Ascending aorta (tissue), 2 donors: ENCODE data around the gene NOTCH1. TPM values are rescaled to one million over a fixed set of nuclear protein-coding genes. Genes with fewer than 3 reads are reported as not detected.
A peak's percentile ranks its signal among the peaks of the same experiment; 100 is the strongest.

ENCODE experiments used
- DNase-seq, 2 donors: peaks; one replicate each; pipeline ENCODE4 v3.0.0-alpha.2; 2019; ENCODE audit warnings: low spot score in 2 of 2
- H3K27ac ChIP-seq, 2 donors: fragments of 200-600 bp; sonication (generic); one replicate each; pipeline ENCODE4 v1.5.1; 2016 to 2017; ENCODE audit warnings: mild to moderate bottlenecking in 1 of 2
- H3K27me3 ChIP-seq: fragments of 200-600 bp; sonication (generic); one replicate; pipeline ENCODE4 v1.5.1; 2017
- H3K36me3 ChIP-seq, 2 donors: fragments of 200-600 bp; sonication (generic); one replicate each; pipeline ENCODE4 v1.5.1; 2016
- H3K4me1 ChIP-seq, 2 donors: fragments of 200-600 bp; sonication (generic); one replicate each; pipeline ENCODE4 v1.5.1; 2016 to 2017; ENCODE audit warnings: mild to moderate bottlenecking in 1 of 2
- H3K4me3 ChIP-seq, 2 donors: fragments of 200-600 bp; sonication (generic); one replicate each; pipeline ENCODE4 v1.5.1; 2016 to 2017; ENCODE audit warnings: mild to moderate bottlenecking in 1 of 2
- H3K9me3 ChIP-seq, 2 donors: fragments of 200-600 bp; sonication (generic); one replicate each; pipeline ENCODE4 v1.5.1; 2016
- CTCF ChIP-seq, 3 experiments: fragments of 200-600 bp in 2 of 3; fragments of 450-650 bp in 1 of 3; sonication (generic) in 2 of 3; IDR thresholded peaks; one replicate each; pipeline ENCODE4 v1.5.1; 2016 to 2019; ENCODE audit warnings: antibody characterized with exemption in 3 of 3, mild to moderate bottlenecking in 1 of 3, moderate library complexity in 1 of 3
- intact Hi-C: fragments of 100-400 bp; cut with DNase I; formaldehyde crosslinking; loops from one replicate; pipeline ENCODE4 v1.15.1; 2023
- total RNA-seq: library from RNA; depleted of rRNA; stranded (reverse); fragments of >200 nt; gene quantifications from one replicate; pipeline ENCODE4 v1.1.0, GENCODE V29; 2016

The NOTCH1 gene
- total RNA-seq, 1 donor from 2014 or later = 120 TPM

- H3K9me3 ChIP-seq = no peaks in the 10 kb centered on the region
- no peak for TF ChIP-seq CTCF (IDR thresholded peaks at IDR 0.05)
- peaks cover 29 to 58% of the 10 kb centered on the region in 2 donors for H3K4me1 ChIP-seq
- peak overlapping the region; percentile 68 to 96 for H3K4me3 ChIP-seq
- H3K27me3 ChIP-seq = no peaks in the 10 kb centered on the region
- peaks cover 0 to 2% of the 10 kb centered on the region in 2 donors for H3K36me3 ChIP-seq
- H3K27ac ChIP-seq = peak overlapping the region; percentile 95 to 98
- peak; percentile 35 to 89 for DNase-seq
- intact Hi-C loops = loop anchor here (1.0 to 5.0 kb wide), 4 partner anchors 21 to 185 kb away; partner anchors contain the start of genes DNLZ and SEC16A
Measured at GRCh38 chr9:136546697-136547501, 1.1 kb upstream of the NOTCH1 start.

GRCh38 chr9:136545692-136545964, 220 bp downstream of the NOTCH1 start:
- Histone ChIP-seq H3K9me3 (no peaks in the 10 kb centered on the region), H3K4me3 (peak overlapping the region; percentile 68 to 96), H3K4me1 (peaks cover 19 to 52% of the 10 kb centered on the region in 2 donors), H3K27me3 (no peaks in the 10 kb centered on the region), H3K36me3 (peaks cover 0 to 9% of the 10 kb centered on the region in 2 donors), H3K27ac (peak overlapping the region; percentile 75 to 85)
- TF ChIP-seq CTCF (IDR thresholded peaks at IDR 0.05) = no peak
- DNase-seq = no peak
- intact Hi-C loops = loop anchor here (2.0 to 5.0 kb wide), 2 partner anchors 79 to 183 kb away; partner anchors contain the start of gene DNLZ

GRCh38 chr9:136544964-136545691, 720 bp downstream of the NOTCH1 start:
- Histone ChIP-seq H3K9me3 (no peaks in the 10 kb centered on the region), H3K27ac (peak overlapping the region; percentile 75 to 85), H3K36me3 (peaks cover 0 to 9% of the 10 kb centered on the region in 2 donors), H3K27me3 (no peaks in the 10 kb centered on the region), H3K4me3 (peak overlapping the region; percentile 68 to 96), H3K4me1 (peaks cover 15 to 47% of the 10 kb centered on the region in 2 donors)
- intact Hi-C loops = loop anchor here (2.0 to 5.0 kb wide), 2 partner anchors 80 to 183 kb away; partner anchors contain the start of gene DNLZ
- no peak for TF ChIP-seq CTCF (IDR thresholded peaks at IDR 0.05)
- DNase-seq = no peak

- DNase-seq = no peak
- intact Hi-C loops = loop anchor here (2.0 kb wide), 1 partner anchor 80 kb away; no protein-coding TSS in a partner anchor
- peaks cover 15 to 42% of the 10 kb centered on the region in 2 donors for H3K4me1 ChIP-seq
Measured at GRCh38 chr9:136544548-136544963, 1.3 kb downstream of the NOTCH1 start.

More at GRCh38 chr9:136544548-136544963, 1.3 kb downstream of the NOTCH1 start:
- no peaks in the 10 kb centered on the region for H3K9me3 ChIP-seq
- no peaks in the 10 kb centered on the region for H3K27me3 ChIP-seq
- TF ChIP-seq CTCF (IDR thresholded peaks at IDR 0.05) = peak in 1 of 3 experiments; percentile 2
- H3K36me3 ChIP-seq = peaks cover 0 to 9% of the 10 kb centered on the region in 2 donors
- H3K4me3 ChIP-seq = peak overlapping the region; percentile 68 to 96
- peak overlapping the region; percentile 75 to 85 for H3K27ac ChIP-seq
